HG02973 (cell line): ENCODE results near the gene STYXL1.

ENCODE experiments used
- ATAC-seq: cut with Tn5 transposase; IDR thresholded peaks from one replicate; pipeline ENCODE4 v1.9.1; 2021; ENCODE audit warnings: moderate library complexity; ENCODE audit not compliant: unreplicated experiment

The STYXL1 gene

GRCh38 chr7:75960372-75960771, 87.4 kb downstream of the STYXL1 start:
- no peak for ATAC-seq

- ATAC-seq = no peak
These were observed 88.8 kb downstream of the STYXL1 start for GRCh38 chr7:75958802-75959543.

GRCh38 chr7:75957021-75957736, 90.6 kb downstream of the STYXL1 start:
- no peak for ATAC-seq

GRCh38 chr7:75955331-75955955, 92.4 kb downstream of the STYXL1 start:
- no peak for ATAC-seq

- ATAC-seq = no peak
These were observed 93.9 kb downstream of the STYXL1 start for GRCh38 chr7:75953931-75954330.

- no peak for ATAC-seq
These were observed 94.4 kb downstream of the STYXL1 start for GRCh38 chr7:75953431-75953830.

- ATAC-seq = no peak
These were observed 96.3 kb downstream of the STYXL1 start for GRCh38 chr7:75951506-75951905.

- ATAC-seq = no peak
These were observed 97.6 kb downstream of the STYXL1 start for GRCh38 chr7:75950111-75950681.

GRCh38 chr7:75948179-75948578, 99.6 kb downstream of the STYXL1 start:
- no peak for ATAC-seq
